Measurements from ENCODE around the gene CEP192. TPM values are rescaled to one million over a fixed set of nuclear protein-coding genes. Genes with fewer than 3 reads are reported as not detected.

CEP192 gene
- polyA plus RNA-seq, 1 of the 3 experiments (the other 2 are of a cell fraction), result 9.4 TPM

DNA sequence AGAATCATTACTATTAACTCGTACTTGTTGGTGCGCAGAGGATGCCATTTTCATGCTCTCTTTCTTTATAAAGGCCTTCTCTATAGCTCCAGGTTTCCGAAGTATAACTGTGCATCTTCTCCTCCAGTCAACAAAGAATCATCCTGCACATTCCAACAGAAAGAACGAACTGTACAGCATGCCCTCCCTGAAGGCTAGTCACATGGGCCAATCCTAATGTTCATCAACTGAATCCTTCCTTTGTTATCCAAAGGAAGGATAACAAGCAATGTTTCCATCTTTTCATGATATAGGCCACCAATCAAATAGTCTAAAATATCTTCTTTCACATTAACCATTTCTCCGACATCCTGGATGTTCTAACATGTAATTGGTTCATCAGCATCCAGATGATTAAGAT is 160.5 kb downstream of the CEP192 start (continued):
- TF ChIP-seq, protein P1, sequence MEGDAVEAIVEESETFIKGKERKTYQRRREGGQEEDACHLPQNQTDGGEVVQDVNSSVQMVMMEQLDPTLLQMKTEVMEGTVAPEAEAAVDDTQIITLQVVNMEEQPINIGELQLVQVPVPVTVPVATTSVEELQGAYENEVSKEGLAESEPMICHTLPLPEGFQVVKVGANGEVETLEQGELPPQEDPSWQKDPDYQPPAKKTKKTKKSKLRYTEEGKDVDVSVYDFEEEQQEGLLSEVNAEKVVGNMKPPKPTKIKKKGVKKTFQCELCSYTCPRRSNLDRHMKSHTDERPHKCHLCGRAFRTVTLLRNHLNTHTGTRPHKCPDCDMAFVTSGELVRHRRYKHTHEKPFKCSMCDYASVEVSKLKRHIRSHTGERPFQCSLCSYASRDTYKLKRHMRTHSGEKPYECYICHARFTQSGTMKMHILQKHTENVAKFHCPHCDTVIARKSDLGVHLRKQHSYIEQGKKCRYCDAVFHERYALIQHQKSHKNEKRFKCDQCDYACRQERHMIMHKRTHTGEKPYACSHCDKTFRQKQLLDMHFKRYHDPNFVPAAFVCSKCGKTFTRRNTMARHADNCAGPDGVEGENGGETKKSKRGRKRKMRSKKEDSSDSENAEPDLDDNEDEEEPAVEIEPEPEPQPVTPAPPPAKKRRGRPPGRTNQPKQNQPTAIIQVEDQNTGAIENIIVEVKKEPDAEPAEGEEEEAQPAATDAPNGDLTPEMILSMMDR (IDR thresholded peaks at IDR 0.05), result no peak
- TF ChIP-seq CHD2 (IDR thresholded peaks at IDR 0.05; ENCODE audit: low read length, partially characterized antibody), result no peak
- TF ChIP-seq SIN3A (IDR thresholded peaks at IDR 0.05; ENCODE audit: borderline replicate concordance, low read depth, low read length), result no peak
- no peak for TF ChIP-seq TCF12 (IDR thresholded peaks at IDR 0.05)

DNA sequence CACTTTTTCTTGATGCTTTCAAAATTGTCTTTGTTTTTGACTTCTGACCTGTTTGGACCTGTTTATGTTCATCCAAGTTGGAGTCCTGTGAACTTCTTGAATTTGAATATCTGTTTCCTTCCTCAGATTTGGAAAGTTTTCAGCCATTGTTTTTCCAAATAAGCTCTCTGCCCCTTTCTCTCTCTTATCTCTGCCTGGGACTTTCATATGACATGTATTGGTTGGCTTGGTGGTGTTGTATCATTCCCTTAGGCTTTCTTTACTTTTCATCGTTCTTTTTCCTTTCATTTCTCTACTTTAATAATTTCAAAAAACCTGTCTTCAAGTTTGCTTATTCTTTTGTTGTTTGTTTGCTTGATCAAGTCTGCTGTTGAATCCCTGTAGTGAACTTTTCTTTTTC is 167.3 kb downstream of the CEP192 start:
- Histone ChIP-seq H3K27ac (ENCODE audit: low read depth in 2 of 2, low read length in 1 of 2) (no peak overlapping the region), H3K36me3 (replicated peaks in 1 of 2; ENCODE audit: control insufficient read depth in 1 of 2, insufficient read depth in 2 of 2, low read length in 1 of 2) (no peaks in the 10 kb centered on the region), H3K9me2 (no peaks in the 10 kb centered on the region), H4K20me1 (ENCODE audit: insufficient read depth) (no peaks in the 10 kb centered on the region), H3K4me2 (no peak overlapping the region), H3K9ac (no peak overlapping the region), H2AFZ (ENCODE audit: low read depth) (no peak overlapping the region), H3K4me1 (ENCODE audit: control insufficient read depth in 1 of 2, insufficient read depth in 2 of 2, low read depth in 1 of 2, low read length in 1 of 2) (no peaks in the 10 kb centered on the region; a peak in 1 of 4 replicates), H3K27me3 (ENCODE audit: insufficient read depth) (no peaks in the 10 kb centered on the region), H3K4me3 (ENCODE audit: low read depth in 2 of 2, low read length in 1 of 2) (no peak overlapping the region), H3K79me2 (ENCODE audit: insufficient read depth) (no peaks in the 10 kb centered on the region), H3K9me3 (peaks cover 19% of the 10 kb centered on the region; the same call in 1 of the 2 replicates), H3F3A (replicated peaks; ENCODE audit: insufficient read depth) (no peaks in the 10 kb centered on the region)
- no peak for DNase-seq
- 14% methylated on average over 1 of the region's 1 CpG for WGBS (ENCODE audit: low lambda C conversion rate)
- CTCF ChIA-PET, result interaction anchor here (1.6 to 2.1 kb wide), 5 partner anchors 43 to 432 kb away, joined by 4 to 17 read pairs (median 7); no protein-coding TSS in a partner anchor
- POLR2A ChIA-PET, result interaction anchor here (0.6 kb wide), 1 partner anchor 102 kb away, joined by 3 read pairs; no protein-coding TSS in a partner anchor
- no peak for TF ChIP-seq MXI1 (IDR thresholded peaks at IDR 0.05; ENCODE audit: low read depth, low read length)
- no peak for TF ChIP-seq NFIC (IDR thresholded peaks at IDR 0.05; ENCODE audit: borderline replicate concordance)
- TF ChIP-seq EZH2phosphoT487 (IDR thresholded peaks at IDR 0.05; ENCODE audit: borderline replicate concordance, low read depth), result no peak

DNA sequence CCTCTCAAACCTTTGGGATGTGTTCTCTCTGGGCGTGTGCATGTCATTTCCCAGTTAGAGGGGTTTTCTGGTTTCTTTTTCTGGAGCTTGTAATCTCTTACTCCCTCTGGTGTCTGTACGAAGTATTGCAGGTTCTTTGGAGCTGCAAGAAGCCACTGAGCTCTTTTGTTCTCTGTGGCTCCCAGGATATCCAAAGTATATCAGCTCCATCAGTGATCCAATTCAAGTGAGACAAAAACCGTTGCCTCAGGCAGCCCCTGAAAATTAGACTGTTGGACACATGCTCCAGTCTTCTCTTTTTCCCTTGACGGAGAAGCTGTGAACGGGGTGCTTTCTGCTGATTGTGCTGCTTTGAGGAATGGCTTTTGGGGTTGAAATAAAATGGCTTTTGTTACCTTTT is 168.4 kb downstream of the CEP192 start:
- DNase-seq, result peak; percentile 73
- Histone ChIP-seq H3K4me3 (ENCODE audit: low read depth in 2 of 2, low read length in 1 of 2) (peak overlapping the region in 1 of 2 experiments; percentile 39; a peak in 1 of 4 replicates), H3K9me2 (no peaks in the 10 kb centered on the region), H3K9ac (no peak overlapping the region), H4K20me1 (ENCODE audit: insufficient read depth) (no peaks in the 10 kb centered on the region), H3K4me1 (ENCODE audit: control insufficient read depth in 1 of 2, insufficient read depth in 2 of 2, low read depth in 1 of 2, low read length in 1 of 2) (no peaks in the 10 kb centered on the region; a peak in 1 of 4 replicates), H2AFZ (ENCODE audit: low read depth) (0 out of 2 replicates have a peak overlapping the region, but pooled peaks have one; percentile 13), H3K79me2 (ENCODE audit: insufficient read depth) (no peaks in the 10 kb centered on the region), H3K9me3 (peaks cover 19% of the 10 kb centered on the region; the same call in 1 of the 2 replicates), H3K36me3 (replicated peaks in 1 of 2; ENCODE audit: control insufficient read depth in 1 of 2, insufficient read depth in 2 of 2, low read length in 1 of 2) (no peaks in the 10 kb centered on the region), H3K4me2 (no peak overlapping the region), H3K27me3 (ENCODE audit: insufficient read depth) (no peaks in the 10 kb centered on the region), H3K27ac (ENCODE audit: low read depth in 2 of 2, low read length in 1 of 2) (no peak overlapping the region), H3F3A (replicated peaks; ENCODE audit: insufficient read depth) (no peaks in the 10 kb centered on the region)
- ChIA-PET POLR2A (interaction anchor here (1.6 kb wide), 1 partner anchor 47 kb away, joined by 4 read pairs; no protein-coding TSS in a partner anchor), CTCF (interaction anchor here (0.6 to 3.9 kb wide), 46 partner anchors 9 to 474 kb away, joined by 3 to 59 read pairs (median 4); no protein-coding TSS in a partner anchor)
- 39% methylated on average over 5 of the region's 5 CpGs for WGBS (ENCODE audit: low lambda C conversion rate)
- peak; percentile 78 for TF ChIP-seq RAD21 (IDR thresholded peaks at IDR 0.05; ENCODE audit: low read length)
- TF ChIP-seq EZH2phosphoT487 (IDR thresholded peaks at IDR 0.05; ENCODE audit: borderline replicate concordance, low read depth), result no peak
- TF ChIP-seq SMC3 (IDR thresholded peaks at IDR 0.05; ENCODE audit: low read depth, low read length), result peak; percentile 73
- TF ChIP-seq, protein P1 (IDR thresholded peaks at IDR 0.05), result peak; percentile 77
- TF ChIP-seq, protein P2, sequence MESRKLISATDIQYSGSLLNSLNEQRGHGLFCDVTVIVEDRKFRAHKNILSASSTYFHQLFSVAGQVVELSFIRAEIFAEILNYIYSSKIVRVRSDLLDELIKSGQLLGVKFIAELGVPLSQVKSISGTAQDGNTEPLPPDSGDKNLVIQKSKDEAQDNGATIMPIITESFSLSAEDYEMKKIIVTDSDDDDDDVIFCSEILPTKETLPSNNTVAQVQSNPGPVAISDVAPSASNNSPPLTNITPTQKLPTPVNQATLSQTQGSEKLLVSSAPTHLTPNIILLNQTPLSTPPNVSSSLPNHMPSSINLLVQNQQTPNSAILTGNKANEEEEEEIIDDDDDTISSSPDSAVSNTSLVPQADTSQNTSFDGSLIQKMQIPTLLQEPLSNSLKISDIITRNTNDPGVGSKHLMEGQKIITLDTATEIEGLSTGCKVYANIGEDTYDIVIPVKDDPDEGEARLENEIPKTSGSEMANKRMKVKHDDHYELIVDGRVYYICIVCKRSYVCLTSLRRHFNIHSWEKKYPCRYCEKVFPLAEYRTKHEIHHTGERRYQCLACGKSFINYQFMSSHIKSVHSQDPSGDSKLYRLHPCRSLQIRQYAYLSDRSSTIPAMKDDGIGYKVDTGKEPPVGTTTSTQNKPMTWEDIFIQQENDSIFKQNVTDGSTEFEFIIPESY (IDR thresholded peaks at IDR 0.05; ENCODE audit: borderline replicate concordance, low read depth), result no peak
- TF ChIP-seq, protein P3, sequence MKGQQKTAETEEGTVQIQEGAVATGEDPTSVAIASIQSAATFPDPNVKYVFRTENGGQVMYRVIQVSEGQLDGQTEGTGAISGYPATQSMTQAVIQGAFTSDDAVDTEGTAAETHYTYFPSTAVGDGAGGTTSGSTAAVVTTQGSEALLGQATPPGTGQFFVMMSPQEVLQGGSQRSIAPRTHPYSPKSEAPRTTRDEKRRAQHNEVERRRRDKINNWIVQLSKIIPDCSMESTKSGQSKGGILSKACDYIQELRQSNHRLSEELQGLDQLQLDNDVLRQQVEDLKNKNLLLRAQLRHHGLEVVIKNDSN (IDR thresholded peaks at IDR 0.05; ENCODE audit: borderline replicate concordance, low read depth), result no peak
- no peak for TF ChIP-seq EP300 (IDR thresholded peaks at IDR 0.05; ENCODE audit: borderline replicate concordance in 1 of 2, low read depth in 1 of 2, low read length in 1 of 2)

Data from SK-N-SH (cell line).